Fibroblast of lung (primary cell): ENCODE measurements around the gene REEP1.

Experiments
- CTCF ChIP-seq, 2 donors: IDR thresholded peaks in 1 of 2; conservative IDR thresholded peaks in 1 of 2; 1 replicate in 1 of 2; 2 replicates in 1 of 2; pipeline ENCODE4 v1.5.1; 2011 to 2012; ENCODE audit warnings: low read length in 2 of 2, control low read depth in 1 of 2, inconsistent platforms in 1 of 2, low read depth in 1 of 2, mild to moderate bottlenecking in 1 of 2
- EZH2 ChIP-seq: IDR thresholded peaks from 2 replicates; pipeline ENCODE4 v1.5.1; 2012; ENCODE audit warnings: low read length, control low read depth, mild to moderate bottlenecking; ENCODE audit errors: missing control alignments

- TF ChIP-seq CTCF (conservative IDR thresholded peaks at IDR 0.05 in 1 of 2, IDR thresholded peaks at IDR 0.05 in 1 of 2; ENCODE audit: low read depth in 1 of 2, low read length in 2 of 2) (peak in 1 of 2 donors; percentile 13), EZH2 (no peak)
Observed at GRCh38 chr2:86201671-86202335, 135.6 kb downstream of the REEP1 start.
